ENCODE data around the gene WFDC11.
A peak's percentile ranks its signal among the peaks of the same experiment; 100 is the strongest.
"Not testable (repeated sequence)": the region's sequence is repeated elsewhere in the genome, so short reads cannot be mapped to it uniquely, and the experiment has no call there.

Gene WFDC11

DNA sequence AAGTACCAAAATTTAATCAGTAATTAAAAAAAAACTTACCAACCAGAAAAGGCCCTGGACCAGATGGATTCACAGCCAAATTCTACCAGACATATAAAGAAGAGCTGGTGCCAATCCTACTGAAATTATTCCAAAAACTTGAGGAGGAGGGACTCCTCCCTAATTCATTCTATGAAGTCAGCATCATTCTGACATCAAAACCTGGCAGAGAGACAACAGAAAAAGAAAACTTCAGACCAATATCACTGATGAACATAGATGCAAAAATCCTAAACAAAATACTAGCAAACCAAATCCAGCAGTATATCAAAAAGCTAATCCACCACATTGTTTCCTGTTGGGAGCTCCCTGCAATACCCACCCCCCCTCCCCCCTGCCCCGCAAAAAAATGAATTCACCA lies at the start of gene WFDC11:
WFDC11 (minus strand) TSS at position 101 of the 400 bp plus-strand sequence. CDS start 19,639 bp downstream, outside the sequence.
- no peak for DNase-seq

DNA sequence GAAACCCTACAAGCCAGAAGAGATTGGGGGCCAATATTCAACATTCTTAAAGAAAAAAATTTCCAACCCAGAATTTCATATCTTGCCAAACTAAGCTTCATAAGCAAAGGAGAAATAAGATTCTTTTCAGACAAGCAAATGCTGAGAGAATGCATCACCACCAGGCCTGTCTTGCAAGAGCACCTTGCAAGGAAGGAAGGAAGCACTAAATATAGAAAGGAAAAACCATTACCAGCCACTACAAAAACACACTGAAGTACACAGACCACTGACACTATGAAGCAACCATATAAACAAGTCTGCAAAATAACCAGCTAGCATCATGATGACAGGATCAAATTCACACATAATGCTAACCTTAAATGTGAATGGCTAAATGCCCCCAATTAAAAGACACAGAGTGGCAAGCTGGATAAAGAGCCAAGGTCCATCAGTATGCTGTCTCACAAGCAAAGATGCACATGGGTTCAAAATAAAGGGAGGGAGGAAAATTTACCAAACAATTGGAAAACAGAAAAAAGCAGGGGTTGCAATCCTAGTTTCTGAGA lies 46.2 kb upstream of the WFDC11 start:
- DNase-seq, result not testable (repeated sequence)

DNA sequence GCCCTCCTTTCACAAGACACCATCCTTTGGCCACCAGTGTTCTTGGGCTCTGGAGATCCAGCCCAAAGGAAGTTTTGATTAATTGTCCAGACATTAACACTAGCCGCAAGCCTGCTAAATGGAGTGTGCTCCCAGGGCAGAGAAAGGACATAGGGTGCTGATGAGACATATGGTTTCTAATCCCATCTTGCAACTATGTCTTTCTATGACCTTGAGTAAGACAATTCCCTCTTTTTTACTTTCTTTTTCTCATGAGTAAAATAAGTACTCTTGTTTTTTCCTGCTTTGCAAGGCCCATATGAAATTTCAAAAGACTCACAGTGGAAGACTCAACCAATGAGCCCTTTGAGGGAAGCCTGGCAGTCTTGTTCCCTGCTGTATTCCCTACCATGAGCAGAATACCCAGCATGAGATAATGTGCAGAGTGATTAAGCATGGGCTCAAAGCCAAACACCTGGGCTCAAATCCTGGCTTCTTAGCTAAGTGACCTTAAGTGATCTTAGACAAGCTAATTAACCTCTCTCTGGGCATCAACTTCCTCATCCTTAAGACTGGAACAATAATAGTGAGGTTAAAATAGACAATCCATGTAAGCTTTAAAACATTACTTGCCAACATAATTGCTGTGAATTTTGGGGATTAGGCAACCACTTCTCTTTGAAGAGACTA lies 35.1 kb upstream of the WFDC11 start, which contains the start of gene WFDC10B:
WFDC10B (minus strand) TSS at position 51 of the 669 bp plus-strand sequence. CDS start 19,027 bp downstream, outside the sequence.
- DNase-seq, result no peak

DNA sequence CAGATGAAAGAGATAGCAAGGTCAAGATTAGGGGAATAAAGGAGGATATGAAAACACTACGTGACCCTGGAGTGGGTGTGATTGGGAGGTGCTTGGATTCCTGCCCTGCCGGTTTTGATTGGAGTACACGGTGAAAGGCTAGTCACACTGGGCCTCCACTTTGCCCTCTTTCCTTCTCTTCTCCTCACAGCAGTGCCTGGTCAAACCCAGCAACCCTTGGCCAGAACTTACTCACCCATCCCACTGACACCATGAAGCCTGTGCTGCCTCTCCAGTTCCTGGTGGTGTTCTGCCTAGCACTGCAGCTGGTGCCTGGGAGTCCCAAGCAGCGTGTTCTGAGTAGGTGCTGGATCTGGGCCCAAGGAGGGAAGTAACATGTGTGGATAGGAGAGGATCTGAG lies 31.8 kb upstream of the WFDC11 start, which contains the start of gene WFDC13:
WFDC13 (plus strand) TSS at position 166 of the 400 bp plus-strand sequence; CDS start at position 252, 86 bp downstream.
- DNase-seq, result no peak

DNA sequence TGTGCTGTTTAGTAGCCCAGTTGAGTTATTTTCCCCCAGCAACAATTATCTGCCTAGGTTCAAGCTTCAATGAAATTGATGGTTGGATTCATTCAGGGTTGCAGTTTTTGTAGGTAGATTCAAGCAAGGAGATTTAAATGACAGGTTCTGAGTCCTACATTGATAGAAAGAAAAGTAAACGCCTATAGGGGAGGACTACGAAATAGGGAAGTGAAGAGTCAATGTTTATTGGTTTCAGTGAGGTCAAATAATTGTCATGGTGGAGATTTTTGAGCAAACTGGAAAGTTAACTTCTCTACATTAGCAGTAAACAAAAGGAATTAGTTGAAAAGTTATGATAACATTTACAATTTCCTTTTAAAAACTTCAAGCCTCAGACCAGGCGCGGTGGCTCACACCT lies 31.1 kb upstream of the WFDC11 start:
- DNase-seq, result no peak

DNA sequence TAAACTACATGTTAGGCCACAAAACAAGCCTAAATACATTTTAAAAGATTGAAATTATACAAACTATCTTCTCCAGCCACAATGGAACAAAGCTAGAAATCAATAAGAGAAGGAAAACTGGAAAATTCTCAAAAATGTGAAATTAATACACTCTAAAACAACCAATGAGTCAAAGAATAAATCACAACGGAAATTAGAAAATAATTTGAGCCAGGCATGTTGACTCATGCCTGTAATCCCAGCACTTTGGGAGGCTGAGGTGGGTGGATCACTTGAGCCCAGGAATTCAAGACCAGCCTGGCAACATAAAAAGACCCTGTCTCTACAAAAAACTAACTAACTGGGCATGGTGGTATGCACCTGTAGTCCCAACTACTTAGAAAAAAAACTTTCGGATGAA lies 25.5 kb upstream of the WFDC11 start:
- no peak for DNase-seq

DNA sequence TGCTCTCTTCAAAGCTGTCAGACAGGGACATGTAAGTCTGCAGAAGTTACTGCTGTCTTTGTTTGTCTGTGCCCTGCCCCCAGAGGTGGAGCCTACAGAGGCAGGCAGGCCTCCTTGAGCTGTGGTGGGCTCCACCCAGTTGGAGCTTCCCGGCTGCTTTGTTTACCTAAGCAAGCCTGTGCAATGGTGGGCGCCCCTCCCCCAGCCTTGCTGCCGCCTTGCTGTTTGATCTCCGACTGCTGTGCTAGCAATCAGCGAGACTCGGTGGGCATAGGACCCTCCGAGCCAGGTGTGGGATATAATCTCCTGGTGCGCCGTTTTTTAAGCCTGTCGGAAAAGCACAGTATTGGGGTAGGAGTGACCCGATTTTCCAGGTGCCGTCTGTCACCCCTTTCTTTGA lies 23.3 kb upstream of the WFDC11 start:
- not testable (repeated sequence) for DNase-seq

DNA sequence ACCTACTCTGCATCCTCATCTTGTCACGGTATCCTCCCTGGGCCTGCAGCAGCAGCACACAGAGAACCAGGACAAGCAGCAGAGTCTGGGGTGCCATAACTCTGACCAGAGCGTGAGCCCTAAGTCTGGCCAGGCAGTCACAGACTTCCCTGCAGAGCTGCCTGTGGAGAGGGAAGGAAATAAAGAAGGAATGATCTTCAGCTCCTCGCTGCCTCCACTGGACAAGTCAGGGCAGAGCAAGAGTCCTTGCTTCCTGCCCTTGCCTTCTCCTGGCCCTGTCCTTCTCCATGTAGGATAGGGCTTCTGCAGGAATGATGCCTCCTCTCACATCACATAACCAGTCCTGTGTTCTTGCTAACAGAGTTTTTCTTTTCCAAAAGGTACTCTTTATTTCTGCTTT lies 15.9 kb upstream of the WFDC11 start:
- DNase-seq, result no peak

DNA sequence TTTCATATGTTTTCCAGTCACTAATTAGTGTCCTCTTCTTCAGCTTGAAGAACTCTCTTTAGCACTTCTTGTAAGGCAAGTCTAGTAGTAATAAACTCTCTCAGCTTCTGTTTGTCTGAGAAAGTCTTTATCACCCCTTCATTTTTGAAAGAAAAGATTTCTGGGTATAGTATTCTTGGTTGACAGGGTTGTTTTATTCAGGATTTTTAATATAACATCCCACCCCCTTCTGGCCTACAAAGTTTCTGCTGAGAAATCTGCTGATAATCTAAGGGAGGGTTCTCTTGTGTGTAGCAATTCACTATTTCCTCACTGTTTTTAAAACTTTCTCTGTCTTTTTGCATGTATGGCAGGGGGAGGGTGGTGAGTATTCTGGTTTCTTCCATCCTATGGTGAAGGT lies 9.6 kb upstream of the WFDC11 start:
- DNase-seq, result no peak

DNA sequence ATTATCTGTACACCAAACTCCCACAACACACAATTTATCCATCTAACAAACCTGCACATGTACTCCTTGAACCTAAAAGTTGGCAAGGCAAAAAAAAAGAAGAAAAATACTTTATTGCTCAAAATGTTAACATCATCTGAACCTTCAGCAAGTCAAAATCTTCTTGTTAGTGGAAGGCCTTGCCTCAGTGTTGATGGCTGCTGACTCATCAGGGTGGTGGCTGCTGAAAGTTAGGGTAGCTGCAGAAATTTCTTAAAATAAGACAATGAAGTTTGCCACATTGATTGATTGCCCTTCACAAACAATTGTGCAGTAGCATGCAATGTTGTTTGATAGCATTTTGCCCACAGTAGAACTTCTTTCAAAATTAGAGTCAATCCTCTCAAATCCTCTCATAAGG lies 2.7 kb upstream of the WFDC11 start:
- DNase-seq, result no peak

DNA sequence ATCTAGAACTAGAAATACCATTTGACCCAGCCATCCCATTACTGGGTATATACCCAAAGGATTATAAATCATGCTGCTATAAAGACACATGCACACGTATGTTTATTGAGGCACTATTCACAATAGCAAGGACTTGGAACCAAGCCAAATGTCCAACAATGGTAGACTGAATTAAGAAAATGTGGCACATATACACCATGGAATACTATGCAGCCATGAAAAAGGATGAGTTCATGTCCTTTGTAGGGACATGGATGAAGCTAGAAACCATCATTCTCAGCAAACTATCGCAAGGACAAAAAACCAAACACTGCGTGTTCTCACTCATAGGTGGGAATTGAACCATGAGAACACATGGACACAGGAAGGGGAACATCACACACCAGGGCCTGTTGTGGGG lies 13.0 kb downstream of the WFDC11 start:
- DNase-seq, result not testable (repeated sequence)

DNA sequence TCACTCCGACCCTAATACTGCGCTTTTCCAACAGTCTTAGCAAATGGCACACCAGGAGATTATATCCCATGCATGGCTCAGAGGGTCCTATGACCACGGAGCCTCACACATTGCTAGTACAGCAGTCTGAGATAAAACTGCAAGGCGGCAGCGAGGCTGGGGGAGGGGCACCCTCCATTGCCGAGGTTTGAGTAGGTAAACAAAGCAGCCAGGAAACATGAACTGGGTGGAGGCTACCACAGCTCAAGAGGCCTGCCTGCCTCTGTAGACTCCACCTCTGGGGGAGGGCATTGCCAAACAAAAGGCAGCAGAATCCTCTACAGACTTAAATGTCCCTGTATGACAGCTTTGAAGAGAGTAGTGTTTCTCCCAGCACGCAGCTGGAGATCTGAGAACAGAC lies 18.3 kb downstream of the WFDC11 start:
- DNase-seq, result not testable (repeated sequence)

DNA sequence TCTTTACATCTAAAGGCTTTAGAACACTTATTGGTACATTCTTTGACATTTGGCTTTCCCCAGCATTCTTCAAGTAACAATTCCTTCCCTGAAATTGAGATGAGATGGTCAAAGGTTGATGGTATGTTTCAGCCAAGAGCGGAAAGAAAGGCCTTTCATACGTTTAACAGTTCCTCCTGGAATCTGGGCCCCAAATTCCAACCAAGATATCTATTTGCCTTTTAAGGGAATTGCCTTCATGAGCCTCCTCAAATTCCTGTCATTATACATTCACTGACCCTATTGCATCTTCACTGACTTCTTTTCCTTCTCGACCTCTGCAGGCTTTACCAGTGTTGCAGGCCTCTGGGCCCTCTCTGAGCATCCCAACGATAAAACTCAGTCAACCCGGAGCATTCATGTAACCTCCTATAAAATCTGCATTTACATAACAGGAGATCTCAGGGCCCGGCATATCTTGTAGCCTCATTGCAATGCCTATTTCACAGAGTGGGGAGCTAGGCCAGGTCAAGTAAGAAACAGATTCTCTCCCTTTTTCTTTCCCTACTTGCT lies 20.7 kb downstream of the WFDC11 start:
- no peak for DNase-seq

DNA sequence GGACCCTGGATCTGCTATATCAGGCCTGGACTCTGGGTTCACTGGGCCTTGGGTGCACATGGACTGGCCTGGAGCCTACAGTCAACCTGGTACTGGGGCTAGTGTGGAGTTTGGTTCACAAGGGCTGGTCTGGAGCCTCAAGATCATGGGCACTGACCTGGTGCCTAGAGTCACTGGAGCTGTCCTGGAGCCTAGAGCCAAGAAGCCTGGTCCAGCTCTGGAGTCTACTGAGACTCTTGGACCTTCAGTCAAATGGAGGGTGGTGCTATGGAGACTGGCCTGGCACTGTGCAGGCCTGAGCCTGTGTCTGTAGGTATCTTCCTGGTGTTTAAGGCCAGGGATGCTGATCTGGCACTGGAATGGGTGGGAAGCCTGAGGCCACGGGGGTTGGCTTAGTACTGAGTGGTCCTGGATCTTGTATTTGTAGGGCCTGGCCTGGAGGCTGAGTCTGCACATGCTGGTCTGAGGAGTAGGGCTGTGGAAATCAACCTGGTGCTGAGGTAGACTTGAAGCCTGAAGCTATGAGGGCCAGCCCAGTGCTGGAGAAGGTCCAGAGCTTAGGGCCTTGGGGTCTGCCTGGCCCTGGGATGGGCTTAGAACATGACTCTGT lies 22.5 kb downstream of the WFDC11 start:
- DNase-seq, result no peak

DNA sequence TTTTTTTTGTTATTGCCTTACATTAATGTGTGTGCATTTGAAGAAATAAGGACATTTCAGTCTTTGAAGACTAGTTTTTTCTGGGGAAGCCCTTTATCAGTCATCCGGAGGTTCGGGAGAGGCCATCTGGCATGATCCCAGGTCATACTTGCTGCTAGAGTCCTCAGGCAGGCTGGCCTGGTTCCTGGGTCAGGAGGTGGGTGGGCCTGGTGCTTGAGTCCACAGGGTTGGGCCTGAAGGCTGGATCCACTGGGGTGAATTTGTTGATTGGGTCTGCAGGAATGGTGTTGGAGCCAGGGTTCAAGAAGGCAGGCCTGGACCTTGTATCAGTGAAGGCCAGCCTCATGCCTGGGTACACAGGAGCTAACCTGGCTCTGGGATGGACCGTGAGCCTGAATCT lies 23.2 kb downstream of the WFDC11 start:
- DNase-seq, result no peak

DNA sequence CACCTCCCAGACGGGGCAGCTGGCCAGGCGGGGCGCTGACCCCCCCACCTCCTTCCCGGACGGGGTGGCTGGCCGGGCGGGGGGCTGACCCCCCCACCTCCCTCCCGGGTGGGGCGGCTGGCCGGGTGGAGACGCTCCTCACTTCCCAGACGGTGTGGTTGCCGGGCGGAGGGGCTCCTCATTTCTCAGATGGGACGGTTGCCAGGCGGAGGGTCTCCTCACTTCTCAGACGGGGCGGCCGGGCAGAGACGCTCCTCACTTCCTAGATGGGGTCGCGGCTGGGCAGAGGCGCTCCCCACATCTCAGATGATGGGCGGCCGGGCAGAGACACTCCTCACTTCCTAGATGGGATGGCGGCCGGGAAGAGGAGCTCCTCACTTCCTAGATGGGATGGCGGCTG lies 24.2 kb downstream of the WFDC11 start:
- not testable (repeated sequence) for DNase-seq

DNA sequence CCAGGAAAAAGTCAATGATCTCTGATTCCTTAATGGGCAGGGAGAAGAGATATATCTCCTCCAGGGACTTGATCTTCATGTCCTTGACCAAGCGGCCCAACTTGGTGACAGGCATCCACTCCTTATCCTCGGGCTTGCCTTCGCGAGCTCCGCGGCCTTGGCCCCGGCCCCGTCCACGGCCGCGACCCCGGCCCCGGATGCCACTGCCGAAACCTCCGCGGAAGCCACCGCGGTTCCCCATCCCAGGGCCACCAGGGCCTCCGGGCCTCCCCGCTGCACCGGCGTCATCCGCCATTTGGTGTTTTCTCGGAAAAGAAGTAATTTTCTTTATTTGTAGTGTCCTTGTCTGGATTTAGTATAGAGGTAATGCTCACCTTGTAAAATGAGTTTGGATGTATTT lies 29.0 kb downstream of the WFDC11 start:
- not testable (repeated sequence) for DNase-seq

DNA sequence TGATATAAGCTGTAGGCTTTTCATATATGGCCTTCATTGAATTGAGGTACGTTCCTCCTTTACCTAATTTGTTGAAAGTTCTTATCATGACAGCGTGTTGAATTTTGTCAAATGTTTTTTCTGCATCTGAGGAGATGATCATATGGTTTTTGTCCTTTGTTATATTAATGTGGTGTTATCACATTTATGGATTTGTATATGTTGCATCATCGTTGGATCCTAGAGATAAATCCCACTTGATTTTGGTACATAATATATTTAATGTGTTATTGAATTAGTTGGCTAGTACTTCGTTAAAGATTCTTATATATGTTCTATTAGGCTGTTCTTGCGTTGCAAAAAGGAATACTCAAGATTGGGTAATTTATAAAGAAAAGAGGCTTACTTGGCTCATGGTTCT lies 30.4 kb downstream of the WFDC11 start:
- DNase-seq, result no peak

DNA sequence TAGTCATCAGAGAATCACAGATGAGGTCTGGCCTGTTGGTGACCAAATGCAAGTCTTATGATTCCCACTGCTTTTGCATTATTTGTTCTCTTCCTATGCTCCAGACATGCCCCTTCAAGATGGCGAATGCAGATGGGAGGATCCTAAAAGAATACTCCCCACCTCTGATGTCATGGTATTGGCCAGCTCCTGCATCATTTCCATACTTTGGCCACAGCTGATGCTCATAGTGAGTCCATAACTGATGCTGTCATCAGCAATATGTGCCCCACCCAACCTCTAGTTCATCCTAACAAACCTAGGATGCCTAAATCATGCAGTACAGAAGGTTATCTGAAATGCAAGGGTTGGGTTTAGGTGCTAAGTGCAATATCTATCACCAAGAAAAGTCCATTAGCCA lies 33.5 kb downstream of the WFDC11 start:
- DNase-seq, result no peak

DNA sequence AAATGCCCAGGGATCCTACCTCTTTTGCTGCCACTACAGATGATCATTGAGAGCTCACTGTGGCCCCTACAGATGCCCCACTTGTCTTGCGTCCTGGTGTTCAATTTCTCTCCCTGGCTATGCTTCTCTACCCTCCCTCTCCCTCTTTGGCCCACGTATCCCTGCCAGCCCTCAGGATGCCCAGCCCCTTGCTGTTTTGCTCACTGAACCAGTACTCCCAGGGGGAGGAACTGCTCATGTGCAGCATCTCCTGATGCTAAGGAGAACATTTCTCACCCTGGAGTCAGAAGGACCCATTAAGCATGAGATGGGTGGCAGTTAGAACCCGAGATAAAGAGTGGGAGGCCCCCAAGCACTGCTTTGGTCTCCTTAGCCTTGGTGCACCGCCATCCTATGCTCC lies 38.9 kb downstream of the WFDC11 start, which contains the start of gene WFDC9:
WFDC9 (minus strand) TSS at position 101 of the 400 bp plus-strand sequence. CDS start 21,103 bp downstream, outside the sequence.
- no peak for DNase-seq

DNA sequence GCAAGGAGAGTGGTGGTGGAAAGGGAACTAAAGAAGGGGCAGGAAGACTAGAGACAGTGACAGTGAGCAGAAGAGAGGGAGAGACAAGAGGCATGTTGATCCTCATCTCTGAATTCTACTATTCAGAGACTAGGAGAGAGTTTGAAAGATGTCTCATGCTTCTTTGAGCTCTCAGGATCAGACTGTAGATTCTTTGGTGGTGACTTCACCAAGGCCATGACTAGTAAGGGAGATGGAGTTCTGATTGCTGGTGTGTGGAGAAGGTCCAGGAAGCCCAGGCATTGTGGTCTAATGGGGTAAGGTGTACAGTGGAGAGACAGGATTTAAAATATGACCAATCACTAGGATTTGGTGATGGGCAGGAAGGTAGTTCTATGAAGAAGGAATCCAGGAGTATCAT lies 39.7 kb downstream of the WFDC11 start:
- no peak for DNase-seq

DNA sequence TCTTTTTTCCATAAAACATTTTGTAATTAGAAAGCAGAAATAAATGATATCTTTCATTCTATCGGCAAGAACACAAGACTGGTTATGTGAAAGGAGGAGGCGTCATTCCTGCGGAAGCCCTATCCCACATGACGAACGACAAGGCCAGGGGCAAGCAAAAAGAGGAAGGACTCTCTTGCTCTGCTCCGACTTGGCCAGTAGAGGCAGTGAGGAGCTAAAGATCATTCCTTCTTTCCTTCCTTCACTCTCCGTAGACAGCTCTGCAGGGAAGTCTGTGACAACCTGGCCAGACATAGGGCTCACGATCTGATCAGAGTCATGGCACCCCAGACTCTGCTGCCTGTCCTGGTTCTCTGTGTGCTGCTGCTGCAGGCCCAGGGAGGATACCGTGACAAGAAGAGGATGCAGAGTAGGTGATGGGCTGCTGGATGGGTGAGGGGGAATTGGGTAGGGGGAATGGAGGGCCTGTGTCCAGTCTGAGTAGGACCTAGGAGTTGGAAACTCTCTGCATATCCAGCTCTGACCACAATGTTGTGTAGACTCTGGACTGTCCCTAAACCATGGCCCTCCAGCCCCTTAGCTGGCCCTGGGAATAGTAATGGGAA lies 40.4 kb downstream of the WFDC11 start, which contains the start of gene WFDC10A:
WFDC10A (plus strand) TSS at position 244 of the 605 bp plus-strand sequence; CDS start at position 319, 75 bp downstream.
- DNase-seq, result peak; percentile 27

DNA sequence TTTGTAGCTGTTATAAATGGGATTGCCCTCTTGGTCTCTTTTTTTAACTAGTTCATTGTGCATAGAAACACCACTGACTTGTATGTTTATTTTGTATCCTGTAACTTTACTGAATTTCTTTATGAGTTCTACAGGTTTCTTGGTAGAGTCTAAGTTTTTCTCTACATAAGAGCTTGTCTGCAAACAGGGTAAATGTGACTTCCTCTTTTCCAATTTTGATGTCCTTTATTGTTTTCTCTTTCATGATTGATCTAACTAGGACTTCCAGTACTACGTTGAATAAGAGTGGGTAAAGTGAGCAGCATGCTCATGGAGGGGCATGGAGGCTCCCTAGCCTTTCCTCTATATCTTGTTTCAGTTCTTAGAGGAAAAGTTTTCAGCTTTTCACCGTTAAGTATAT lies 43.5 kb downstream of the WFDC11 start:
- DNase-seq, result no peak
